G401 (cell line): ENCODE results near the gene FOXO1. TPM values are rescaled to one million over a fixed set of nuclear protein-coding genes. Genes with fewer than 3 reads are reported as not detected.

ENCODE experiments used
- DNase-seq: peaks from one replicate; pipeline ENCODE4 v3.0.0-alpha.2; 2015; ENCODE audit warnings: low spot score
- in situ Hi-C: cut with HindIII; loops from 2 replicates; pipeline ENCODE4 v1.10.0; 2016; ENCODE audit warnings: low sequenced_read_pairs, mixed read lengths
- total RNA-seq: library from RNA; depleted of rRNA; stranded (reverse); fragments of >200 nt; shearing (Covaris generic); gene quantifications from 2 replicates; pipeline ENCODE4 v1.2.3, GENCODE V29; 2014

Gene FOXO1
- total RNA-seq, 1 experiment from 2014 or later: 0.17 TPM

DNA sequence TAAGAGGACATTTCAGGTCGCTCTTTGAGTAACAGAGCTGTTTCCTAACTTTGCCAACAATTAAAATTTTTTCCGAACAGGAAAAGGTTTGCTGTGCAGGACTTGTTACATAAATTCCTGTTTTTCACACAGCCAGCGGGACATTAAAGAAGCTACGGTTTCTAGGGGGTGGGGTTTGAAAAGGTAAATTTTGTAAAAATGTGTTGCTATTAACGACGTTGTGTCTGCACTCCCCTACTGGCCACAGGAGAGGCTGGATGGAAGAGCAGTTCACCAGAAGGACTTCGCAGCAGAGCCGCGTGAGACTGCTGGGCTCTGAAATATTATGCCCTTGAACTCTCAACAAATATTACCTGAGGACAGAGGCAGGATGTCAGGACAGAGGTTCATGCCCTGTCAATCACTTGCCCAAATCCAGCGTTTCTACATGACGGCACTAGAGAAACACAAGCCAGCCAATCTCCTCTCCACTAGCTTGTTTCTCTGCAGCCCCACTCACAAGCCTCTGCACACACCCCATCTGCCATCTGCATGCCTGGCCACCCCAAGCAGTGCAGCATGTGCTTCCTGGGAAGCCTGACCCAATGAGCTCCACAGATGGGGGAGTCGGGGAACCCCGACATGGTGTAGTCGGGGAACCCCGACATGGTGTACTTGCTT is 102.0 kb downstream of the FOXO1 start:
- DNase-seq: no peak
- in situ Hi-C loops: no loop called here

DNA sequence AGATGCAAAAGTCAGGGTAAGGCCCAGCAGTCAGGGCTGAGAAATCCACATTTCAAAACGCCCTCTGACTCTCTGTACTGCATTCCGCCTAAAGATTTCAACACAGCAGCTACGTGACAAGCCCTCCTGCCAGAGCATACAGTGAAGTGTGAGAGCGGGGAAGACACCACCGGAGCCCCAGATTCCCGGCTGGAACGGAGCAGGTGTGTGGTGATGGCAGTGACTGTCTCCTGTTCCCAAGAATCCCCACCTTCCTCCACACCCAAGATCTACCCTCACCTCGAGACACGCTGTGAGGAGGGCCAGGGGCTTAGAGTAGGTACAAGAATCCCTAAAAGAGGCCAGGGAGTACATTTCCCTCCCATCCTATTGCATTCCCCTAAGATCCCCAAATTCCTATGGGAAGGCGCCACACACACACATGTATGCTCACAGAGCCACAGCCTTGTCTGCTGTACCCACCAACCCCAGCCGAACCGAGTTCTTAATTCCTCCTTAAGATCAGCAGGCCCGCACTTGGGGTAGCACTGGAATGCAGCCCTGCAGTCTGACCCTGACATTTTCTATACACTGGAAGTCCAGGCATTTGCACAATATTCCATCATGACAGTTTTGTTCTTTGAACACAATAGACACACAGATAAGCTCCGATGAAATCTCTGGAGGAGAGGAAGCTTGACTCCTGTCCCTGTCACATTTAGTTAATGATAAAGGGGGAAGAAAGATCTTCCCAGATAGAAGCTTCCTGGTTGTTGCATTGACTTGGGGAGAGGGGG is 102.9 kb downstream of the FOXO1 start:
- in situ Hi-C loops: no loop called here
- DNase-seq: no peak

DNA sequence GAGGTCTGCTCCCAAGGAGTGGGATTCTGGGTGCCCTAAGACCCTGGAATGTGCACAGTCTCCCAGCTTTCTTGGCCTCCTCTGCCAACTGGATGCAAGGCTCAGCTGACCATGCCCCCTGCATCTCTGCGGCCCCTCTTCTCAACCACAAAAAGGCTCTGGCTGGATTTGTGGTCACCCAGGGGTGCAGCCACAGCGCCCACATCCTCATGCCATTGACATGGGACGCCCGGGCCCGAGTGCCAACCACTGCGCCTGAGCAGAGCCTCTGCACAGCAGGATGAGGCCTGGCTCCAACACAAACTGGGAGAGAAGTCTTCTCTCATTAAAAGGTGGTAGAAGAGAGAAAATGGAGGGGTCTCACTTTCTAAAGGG is 103.5 kb downstream of the FOXO1 start:
- in situ Hi-C loops: no loop called here

DNA sequence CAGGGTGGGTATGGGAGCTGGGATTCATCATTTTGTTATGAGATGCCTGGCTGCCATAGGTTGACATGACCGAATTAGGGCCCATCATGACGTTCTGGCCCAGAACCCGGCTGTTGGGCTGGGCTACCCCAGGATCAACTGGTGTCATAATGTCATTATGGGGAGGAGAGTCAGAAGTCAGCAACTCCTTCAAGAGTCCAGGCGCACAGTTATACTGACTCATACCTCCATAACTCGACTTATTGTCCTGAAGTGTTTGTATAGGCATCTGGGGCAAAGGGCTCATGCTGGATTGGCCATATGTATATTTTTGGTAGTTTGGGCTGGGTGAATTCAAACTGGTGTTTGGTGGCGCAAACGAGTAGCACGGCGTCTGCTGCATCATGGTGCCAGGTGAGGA is 106.5 kb downstream of the FOXO1 start:
- in situ Hi-C loops: no loop called here
- DNase-seq: no peak

More for the DNA sequence above, 103.5 kb downstream of the FOXO1 start:
- DNase-seq: no peak

DNA sequence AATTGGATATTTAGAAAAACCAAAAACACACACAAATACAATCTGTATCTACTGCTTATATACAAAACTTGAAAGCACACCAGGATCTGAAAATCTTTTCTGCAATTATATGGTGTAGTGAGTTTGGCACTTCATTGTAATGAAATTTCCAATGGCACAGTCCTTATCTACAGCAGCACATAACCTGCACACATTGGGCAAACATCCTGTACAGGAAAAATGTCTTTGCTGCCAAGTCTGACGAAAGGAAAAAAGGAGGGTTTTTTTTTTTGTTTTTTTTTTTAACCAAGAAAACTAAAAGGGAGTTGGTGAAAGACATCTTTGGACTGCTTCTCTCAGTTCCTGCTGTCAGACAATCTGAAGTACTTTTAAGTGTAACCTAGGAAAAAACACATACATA is 107.8 kb downstream of the FOXO1 start:
- DNase-seq: no peak
- in situ Hi-C loops: no loop called here

DNA sequence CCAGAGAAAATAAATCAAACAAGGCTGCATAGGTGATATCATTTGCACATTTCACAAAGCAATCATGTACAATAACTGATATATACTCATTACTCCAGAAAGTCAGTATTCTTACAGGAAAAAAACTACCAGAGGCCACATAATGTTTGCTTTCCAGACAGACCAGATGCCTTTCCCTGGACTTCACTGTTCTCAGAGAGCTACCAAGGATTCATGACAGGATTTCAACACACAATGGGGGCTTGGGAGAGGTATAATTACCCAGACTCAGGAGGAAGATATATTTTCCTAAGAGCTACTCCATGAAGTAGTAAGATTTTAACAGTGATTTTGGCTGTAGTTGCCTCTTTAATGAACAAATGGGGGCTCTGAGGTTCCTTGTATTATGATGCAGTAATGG is 110.0 kb downstream of the FOXO1 start:
- in situ Hi-C loops: no loop called here
- no peak for DNase-seq

DNA sequence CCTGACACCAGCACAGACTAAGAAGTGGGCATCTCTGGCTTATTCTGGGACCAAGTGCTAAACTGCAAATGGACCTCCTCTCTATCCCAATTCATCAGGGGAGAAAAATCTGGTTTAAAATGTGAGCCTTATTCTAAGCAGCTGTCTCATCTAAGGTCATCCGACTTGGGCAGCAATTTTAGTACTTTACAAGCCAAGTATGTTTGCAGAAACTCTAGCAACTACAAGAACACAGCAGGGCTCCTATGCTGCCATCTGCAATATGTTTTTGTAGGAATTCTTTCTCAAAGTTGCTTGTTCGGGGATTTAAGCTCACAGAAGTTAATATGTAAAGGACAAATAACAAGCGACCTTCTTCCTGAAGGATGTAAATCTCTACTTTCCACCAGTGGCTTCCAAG is 113.1 kb downstream of the FOXO1 start:
- in situ Hi-C loops: no loop called here
- DNase-seq: no peak

DNA sequence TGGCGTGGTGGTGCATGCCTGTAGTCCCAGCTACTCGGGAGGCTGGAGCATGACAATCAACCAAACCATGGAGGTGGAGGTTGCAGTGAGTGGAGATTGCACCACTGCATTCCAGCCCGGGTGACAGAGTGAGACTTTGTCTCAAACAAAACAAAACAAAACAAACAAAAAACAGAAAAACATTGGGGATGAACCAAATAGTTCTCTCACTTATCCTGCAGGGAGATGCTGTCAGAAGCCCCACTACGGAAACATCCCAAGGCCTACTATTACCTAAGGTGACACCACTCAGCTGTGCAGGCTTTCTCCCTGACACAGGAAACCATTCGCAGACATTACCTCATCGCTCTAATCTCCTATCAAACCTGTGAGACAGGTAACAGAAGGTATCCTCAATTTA is 113.5 kb downstream of the FOXO1 start:
- in situ Hi-C loops: no loop called here
- DNase-seq: no peak

DNA sequence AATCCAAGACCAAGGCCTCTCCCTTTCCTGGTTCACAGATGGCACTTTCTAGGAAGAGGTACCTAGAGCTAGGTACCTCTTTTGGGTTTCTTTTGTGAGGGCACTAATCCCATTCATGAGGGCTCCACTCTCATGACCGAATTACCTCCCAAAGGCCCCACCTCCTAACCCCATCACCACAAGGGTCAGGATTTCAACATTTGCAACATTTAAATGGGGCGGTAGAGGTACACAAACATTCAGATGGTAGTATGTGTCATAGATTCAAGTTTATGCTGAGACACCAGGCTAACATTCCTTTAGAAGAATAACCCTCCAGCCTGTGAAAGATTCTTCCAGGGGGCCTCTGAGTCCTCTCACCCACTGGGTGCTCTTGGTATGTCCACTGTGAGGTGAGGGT is 116.3 kb downstream of the FOXO1 start:
- in situ Hi-C loops: no loop called here
- DNase-seq: no peak

DNA sequence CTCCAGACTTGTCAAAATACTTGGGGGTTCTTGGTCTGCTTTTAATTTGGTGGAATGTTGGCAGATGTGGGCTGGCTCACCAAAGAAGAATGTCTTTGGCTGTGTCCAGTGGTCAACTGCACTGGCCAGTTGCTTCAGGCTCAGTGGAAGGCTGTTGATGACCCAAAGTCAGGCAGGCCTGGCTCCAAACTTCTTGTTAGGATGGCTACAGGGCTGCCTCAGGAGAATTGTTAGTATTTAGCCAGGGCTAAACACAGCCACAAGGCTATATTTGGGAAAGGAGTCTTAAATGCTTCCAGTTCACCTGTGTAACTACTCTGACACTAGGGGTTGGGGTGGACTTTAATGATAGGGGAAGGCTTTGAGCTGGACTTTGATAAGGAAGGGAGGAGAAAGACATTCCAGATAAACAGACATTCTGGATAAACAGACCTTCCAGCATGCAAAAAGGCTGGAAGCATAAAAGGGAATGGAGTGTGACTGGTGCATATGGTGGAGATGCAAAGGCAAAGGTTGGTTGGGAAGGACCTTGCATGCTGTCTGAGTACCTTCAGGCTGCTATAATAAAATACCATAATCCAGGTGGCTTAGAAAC is 116.8 kb downstream of the FOXO1 start:
- no peak for DNase-seq
- in situ Hi-C loops: no loop called here

DNA sequence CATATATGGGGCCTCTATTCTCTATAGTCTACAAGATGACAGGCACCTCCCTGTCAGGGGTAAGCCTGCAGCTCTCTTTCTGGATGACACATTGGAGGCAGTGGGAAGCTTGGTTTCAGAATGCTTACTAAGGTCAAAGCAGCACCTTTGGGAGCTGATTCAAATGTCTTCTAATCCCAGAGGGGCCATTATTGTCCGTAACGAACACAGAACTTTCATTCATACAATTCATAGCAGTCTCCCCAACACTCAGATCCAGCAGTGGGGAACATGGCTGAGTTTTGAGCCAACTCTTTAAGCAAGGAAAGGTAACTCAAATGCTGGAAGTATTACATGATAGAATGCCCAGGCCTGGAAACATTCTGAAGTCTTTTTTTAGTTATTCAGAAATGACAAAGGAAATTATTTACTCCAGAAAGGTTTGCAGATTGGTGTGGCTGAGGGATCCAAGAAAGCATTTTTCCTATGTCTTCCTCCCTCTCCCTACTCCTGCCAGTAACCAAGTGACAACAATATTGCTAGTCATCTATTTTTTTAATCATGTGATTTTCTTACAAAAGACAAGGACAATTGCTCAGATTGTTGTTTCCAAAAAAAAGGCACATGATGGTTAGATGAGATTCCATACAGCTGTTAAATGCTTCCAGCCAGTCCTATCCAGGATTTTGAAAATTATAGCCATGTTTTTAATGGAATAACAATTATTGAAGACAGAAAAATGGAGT is 118.7 kb downstream of the FOXO1 start:
- in situ Hi-C loops: no loop called here
- DNase-seq: no peak

DNA sequence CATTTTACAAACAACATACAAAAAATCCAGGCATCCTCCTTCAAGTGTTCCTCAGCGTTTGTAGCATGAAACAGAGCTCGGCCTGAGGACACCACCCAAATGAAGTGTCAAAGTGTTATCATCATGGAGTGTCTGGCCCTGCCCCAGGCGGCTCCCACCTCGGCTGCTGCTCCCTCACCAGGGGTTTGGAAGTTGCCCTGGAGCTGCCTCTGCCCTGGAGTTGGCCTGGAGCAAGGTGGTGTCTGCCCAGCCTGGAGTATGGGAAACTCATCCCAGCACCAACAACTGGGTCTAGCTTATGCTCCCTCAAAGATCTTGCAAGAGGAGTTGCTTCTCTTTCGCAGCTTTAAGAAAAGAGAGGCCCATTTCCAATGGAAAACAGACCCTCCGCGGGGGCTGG is 120.4 kb downstream of the FOXO1 start:
- no peak for DNase-seq
- in situ Hi-C loops: no loop called here

DNA sequence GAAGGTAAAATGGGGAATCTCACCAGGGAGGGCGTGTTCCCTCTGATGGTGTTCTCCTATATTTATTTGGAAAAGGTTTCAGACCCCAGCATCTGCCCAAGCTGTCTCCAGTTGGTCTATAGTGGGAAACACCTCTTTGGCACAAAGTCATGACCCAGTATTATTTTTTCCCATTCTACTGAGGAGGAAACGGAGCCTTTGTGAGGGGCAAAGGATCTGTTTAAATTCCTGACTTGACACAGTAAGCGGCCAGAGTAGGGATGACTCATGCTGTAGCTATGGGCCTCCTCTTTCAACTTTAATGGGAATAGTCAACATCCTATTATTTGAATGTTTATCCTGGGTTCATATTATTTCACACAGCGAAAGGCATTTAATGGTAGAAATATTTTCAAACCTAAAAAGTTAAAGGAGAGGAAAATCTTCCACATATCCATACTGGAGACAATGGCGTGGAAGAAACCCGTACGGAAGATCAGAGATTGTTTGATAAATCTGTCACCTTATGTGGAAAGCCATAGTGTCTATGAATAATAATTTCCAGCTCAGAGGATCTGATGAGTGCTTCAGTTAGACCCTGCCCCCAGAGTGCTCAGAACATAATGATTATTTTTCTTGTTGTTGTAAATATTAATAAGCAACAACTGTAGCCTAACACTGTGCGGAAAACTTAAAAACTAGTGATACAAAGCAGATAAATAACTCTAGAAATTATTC is 126.0 kb downstream of the FOXO1 start:
- DNase-seq: no peak

DNA sequence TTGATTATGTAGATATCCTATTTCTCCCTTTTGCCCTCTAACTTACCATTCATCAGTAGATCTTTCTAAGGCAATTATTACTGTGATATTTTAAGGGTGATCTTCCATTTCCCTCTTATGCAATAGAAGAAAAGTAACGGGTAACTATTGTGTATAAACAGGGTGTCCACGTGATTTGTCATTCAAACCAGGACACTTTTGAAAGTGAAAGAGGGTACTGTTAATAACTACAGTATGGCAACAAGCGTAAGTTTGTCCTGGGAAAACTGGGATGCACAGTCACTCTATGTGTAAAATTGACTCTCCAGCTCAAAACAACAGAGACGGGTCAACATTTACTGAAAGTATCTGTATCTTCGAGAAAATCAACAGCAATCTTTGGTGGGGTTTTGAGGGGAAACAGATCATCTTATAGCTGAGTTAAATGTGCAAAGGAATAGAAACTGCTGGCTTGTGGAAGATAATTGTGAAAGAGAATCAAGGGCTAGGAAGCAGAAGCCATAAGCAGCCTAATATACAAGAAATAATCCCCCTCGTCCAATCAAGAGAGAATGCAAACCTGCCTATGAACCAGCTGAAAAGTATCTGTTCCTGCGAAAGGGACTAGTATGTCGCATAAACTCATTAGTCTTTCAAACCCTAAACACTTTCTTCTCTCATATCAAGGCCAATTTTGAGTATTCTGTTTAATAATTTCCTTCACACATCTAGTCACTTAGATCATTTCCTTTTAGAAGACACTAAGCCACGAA is 126.7 kb downstream of the FOXO1 start:
- in situ Hi-C loops: no loop called here
- no peak for DNase-seq

More for the DNA sequence above, 126.0 kb downstream of the FOXO1 start:
- in situ Hi-C loops: no loop called here

DNA sequence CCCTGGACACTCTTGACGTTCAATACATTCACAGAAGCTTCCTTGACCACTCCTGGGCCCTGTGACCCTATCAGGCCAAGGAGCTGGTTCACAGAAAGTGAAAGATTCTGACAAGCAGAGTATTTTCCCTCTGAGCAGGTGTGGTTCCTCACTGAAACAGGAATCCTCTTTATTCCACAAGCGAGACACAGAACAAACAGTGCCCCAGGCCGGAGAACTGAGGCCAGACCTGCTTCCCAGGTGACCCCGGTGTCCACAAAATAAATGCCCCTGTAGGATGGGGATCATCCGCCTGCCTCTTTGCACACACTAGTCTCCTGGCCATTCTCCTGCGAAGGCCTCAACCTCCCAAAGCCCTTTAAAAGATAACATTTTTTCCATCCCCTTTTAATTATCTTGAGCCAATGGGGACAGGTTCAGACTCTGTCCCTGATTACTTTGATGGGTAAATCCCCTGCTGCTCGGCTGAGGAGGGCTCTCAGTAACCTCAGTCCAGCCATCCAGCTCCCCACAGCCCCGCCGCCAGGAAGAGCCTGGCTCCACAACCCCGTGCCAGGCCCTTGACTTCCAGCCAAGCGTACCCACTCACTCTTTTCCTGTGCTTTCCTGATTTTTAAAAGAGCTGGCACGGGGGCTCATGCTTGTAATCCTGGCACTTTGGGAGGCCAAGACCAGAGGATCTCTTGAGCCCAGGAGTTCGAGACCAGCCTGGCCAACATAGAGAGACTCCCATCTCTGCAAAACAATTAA is 129.1 kb downstream of the FOXO1 start:
- DNase-seq: no peak
- in situ Hi-C loops: no loop called here

DNA sequence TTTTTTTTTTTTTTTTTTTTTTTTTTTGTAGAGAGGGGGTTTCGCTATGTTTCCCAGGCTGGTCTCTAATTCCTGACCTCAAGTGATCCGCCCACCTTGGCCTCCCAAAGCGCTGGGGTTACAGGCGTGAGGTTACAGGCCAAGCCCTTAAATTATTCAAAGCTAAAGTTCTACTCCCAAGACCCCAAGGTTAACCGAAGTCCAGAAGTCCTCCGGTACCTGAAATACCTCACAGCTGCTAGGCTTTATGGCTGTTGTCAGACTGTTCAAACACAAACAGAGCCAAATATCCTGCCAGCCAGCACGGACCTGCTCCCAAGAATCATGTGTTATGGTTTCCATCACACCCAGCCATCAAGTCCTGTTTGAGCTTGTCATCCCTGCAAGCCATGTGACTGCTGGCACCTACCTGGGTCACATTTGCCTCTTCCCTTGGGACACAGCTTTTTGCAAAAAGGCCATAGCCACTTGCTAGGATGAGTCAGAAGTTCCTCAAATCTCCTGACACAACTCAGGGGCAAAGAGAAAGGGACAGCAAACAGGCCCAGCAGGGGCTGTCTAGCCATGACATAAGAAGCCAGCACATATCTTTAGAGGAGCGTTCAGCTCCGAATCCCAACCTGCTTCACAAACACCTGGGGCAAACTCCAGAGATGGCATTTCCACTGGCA is 129.9 kb downstream of the FOXO1 start:
- DNase-seq: no peak
- in situ Hi-C loops: no loop called here

DNA sequence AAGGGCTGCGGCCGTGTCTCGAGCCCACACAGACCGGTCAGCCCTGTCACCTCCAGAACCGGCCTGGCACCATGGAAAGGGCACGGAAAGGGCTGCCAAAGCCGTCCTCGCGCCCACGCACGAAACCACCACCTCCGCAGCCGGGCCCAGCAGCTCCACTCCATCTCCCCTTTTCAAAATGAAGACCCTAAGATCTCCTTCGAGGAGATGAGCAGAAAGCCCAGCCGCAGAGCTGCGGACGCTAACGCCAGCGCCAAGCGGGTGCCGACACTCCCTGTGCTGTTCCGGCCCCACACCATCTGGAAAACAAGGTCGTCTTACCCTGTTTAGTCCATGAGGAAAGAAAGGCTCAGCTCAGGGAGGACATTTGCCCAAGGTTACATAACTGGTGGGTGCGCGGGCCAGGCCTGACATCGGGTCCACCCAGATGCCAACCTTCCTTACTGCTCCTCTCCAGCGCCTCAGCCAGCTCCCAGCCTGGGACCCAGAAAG is 131.1 kb downstream of the FOXO1 start:
- in situ Hi-C loops: no loop called here
- no peak for DNase-seq
